Measurements from ENCODE around the gene TMCC2.
"Not testable (repeated sequence)": the region's sequence is repeated elsewhere in the genome, so short reads cannot be mapped to it uniquely, and the experiment has no call there.

The TMCC2 gene

DNA sequence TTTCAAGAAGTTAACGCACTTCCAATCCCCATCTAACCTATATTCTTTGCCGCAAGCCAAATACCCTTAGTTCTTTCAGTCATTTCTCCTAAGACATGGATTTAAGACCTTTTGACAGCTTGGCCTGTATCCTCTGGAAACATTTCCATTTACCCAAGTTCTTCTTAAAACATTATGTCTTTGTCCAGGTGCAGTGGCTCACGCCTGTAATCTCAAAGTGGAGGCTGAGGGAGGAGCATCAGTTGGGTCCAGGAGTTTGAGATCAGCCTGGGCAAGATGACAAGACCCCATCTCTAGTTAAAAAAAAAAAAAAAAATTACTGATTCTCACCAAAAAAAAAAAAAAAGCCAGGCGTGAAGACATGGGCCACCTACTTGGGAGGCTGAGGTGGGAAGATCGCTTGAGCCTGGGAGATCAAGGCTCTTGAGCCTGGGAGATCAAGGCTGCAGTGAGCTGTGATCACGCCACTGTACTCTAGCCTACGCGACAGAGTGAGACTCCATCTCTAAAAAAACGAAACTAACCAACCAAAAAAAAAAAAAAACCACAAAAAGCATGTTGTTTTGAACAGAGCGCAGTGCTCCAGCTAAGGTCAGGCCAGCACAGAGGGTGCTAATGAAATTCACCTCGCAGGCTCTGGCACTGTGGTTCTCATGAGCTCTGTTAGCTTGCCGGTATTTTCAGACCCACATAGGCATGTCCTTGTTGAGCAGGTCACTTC is 57.8 kb downstream of the TMCC2 start:
- no peak for DNase-seq

DNA sequence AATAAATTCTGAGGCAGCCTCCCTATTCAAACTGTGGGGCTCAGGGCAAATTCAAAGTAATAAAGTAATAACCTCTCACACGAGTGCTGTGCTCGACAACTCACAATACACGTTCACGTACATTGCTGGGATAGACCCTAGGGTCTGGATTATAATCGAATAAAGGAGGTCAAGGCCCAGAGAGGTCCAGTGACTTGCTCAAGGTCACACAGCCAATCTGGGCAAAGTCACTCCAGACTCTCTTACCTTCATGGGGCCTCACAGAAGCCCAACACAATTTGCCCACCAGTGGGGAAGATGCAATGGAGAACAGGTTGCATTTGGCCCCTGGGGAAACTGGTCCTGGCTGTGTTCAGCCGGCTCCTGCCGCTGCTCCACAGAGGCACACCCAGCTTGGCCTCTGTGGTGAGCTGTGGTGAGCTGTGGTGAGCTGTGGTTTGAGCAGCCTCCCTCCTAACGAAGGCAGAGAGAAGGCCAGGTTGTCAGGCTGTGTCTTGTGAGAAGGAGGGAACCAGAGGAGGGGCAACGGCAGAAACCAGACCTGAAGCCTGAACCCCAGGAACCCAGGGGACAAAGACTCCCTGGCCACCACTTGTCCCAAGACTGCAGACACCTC is 58.7 kb downstream of the TMCC2 start:
- DNase-seq = no peak

DNA sequence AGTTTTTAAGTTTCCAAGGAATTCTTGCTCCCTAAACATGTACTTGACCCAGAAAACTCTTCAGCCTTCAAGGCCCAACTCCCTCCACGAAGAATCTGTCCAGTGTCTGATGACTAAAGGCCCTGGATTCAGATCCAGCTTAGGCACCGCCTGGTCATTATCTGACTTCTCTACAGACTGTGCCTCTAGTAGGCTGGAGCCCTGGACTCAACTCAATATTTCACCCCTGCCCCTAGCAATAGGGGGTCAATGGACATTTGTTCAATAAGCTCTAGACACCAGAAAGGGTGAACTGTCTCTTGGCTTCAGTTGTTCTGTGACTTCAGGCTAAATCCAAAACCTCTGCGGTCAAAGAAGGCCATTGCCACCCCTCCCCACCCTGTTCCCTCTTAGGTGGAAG is 59.3 kb downstream of the TMCC2 start:
- no peak for DNase-seq

DNA sequence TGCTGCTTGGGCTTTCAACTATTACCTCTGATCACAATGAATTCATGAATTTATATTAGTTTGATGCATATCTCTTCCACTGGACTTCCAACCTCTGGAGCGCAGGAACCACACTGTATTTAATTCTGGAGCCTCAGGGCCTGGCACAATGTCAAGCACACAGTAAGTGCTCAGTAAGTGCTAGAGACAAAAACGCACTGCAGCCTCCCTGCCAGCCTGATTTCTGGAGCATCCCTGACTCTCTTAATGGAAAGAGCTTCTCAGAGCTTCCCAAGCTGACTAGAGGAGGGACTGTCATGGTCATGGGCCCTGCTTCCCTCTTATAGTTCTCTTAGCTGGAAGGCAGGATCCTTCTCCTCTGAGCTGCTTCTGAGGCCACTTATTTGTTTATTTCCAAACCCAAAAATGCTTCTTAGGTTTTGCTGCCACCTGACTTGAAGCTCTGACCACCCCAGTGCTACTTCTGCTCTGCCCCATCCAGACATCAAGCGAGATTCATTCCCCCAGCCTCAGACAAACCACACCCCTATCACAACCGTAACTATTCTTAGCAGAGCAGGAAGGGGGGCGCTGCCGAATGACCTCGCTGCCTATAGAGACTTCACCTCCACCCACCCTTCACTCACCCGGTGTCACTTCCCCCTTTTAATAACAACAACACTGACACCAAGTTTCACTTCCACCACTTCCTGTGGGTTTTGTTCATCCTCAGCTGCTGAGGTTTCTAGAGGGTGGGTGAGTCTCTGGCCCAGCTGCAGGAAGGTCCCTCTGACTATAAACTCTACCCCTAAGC is 60.2 kb downstream of the TMCC2 start:
- no peak for DNase-seq

DNA sequence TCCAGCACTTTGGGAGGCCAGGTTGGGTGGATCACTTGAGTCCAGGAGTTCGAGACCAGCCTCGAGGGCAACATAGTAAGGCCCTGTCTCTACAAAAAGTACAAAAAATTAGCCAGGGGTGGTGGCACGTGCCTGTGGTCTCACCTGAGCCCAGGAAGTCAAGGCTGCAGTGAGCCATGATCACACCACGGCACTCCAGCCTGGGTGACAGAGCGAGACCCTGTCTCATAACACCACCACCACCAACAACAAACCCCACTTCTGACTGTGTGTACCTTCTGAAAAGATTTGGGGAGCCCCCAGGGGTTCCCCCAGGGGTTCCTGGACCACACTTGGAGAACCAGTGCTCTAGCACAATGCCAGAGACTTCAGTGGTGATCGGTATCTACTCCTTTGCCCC is 63.9 kb downstream of the TMCC2 start:
- DNase-seq = no peak

DNA sequence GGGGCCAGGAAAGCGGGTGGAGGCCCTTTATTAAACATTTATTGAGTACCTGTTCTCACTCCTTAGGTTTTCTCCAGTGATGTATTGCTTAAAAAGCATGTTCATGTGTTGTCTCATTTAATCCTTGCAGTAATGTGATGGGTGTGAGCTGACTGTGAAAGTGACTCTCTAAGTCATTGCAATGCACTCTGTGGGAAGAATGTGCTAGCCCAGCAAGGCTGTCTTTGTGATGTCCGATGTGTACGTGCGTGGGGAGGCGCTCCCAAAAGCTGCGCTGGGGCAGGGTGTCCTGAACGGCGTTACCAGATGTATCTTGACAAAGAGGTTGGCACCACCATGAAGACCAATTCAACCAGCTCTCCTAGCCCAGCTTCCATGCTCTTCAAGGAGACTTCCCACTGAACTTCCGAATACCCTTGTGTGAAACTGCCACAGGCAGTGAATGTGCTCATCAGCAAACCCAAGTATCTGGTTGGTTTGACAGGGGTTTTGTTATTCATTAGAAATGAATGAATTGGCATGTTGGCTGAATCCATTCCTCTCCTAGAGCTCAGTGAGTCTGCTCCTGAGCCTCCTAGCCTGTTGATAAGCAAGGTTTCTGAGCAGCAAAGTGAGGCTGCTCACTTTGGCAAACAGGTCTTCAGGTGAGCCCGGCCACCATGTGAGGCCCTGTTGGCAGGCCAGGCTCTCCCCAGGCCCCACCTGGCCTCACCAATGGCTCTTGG is 65.8 kb downstream of the TMCC2 start:
- no peak for DNase-seq

DNA sequence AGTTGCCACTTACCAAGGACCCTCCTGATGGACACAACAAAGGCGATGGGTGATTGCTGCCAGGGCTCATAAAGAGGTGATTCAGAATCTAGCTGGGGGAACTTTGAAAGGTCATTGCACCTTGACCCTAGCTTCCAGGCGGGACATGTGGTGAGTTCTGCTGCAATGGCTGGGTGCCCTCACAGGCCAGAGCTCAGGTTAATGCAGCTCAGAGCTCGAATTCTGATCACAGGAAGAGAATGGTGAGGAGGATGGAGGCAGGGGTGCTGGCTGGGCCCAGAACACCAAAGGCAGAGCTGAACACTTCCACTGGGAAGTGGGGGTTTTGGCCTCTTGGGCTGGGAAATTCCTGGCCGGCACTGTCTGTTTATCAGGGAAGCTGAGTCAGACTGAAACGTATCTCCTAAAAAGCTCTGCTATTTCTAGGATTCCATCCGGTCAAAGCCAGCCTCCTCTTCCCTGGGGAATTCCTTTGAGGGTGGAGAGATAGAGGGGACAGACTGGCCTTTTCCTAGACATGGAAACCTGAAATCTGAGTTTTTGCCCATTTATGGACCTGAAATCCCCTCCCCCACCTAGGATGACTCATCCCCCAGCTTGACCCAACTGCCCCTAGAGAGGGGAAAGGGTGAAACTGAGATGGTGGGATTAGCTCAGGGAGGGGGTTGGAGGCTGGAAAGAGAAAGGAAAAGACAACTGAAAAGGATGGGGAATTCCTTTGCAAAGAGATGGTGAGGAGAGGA is 66.6 kb downstream of the TMCC2 start:
- DNase-seq = no peak

DNA sequence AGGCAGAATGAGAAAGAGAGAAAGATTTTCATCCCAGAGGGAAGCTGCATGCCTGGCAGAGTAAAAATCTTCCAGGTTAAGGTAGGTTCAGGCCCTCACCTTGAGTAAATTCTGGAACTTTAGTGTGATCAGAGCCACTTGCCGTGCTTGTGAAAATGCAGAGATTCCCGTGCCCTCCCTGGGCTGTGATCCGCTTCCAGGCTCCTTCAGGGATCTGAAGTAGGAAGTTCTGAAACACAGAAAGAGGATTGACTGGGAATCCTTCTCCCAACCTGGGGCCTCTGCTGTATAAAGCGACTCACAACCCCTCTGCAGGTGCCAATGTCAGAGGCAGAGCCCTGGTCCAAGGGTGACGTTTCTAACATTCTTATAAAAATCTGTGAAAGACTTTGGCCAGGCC is 67.2 kb downstream of the TMCC2 start:
- no peak for DNase-seq

DNA sequence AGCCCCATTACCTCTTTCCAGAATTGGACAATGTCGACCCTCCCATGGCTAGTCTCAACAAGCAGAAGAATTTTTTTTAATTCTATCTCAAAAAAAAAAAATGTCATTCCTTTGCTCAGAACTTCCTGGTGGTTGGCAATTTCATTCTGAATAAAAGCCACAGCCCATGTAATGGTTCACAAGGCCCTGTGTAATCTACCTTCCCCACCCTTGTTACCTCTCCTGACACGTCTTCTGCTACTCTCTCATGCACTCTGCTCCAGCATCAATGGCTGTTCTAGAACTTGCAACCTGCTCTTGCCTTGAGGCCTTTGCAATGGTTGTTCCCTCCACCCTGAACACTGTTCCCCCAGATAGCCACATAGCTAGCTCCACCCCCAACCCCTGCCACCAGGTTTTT is 68.4 kb downstream of the TMCC2 start:
- DNase-seq = no peak

DNA sequence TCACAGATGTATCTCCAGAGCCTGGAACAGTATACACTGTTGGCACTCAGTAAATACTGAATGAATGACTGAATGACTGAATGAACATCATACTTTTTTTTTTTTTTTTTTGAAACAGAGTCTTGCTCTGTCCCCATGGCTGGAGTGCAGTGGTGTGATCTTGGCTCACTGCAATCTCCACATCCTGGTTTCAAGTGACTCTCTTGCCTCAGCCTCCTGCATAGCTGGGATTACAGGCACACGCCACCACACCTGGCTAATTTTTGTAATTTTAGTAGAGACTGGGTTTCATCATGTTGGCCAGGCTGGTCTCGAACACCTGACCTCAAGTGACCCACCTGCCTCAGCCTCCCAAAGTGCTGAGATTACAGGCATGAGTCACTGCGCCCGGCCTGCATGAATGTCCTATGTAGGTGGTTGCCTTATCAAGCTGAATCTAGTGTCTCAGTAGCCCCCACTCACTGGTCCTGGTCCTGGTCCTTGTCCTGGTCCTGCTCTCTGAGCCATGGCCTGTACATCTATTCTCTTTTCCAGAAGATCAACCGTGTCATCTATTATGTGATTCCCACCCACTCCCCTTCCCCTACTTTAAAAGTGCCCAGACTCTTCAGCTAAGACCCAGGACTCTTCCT is 69.9 kb downstream of the TMCC2 start:
- not testable (repeated sequence) for DNase-seq

DNA sequence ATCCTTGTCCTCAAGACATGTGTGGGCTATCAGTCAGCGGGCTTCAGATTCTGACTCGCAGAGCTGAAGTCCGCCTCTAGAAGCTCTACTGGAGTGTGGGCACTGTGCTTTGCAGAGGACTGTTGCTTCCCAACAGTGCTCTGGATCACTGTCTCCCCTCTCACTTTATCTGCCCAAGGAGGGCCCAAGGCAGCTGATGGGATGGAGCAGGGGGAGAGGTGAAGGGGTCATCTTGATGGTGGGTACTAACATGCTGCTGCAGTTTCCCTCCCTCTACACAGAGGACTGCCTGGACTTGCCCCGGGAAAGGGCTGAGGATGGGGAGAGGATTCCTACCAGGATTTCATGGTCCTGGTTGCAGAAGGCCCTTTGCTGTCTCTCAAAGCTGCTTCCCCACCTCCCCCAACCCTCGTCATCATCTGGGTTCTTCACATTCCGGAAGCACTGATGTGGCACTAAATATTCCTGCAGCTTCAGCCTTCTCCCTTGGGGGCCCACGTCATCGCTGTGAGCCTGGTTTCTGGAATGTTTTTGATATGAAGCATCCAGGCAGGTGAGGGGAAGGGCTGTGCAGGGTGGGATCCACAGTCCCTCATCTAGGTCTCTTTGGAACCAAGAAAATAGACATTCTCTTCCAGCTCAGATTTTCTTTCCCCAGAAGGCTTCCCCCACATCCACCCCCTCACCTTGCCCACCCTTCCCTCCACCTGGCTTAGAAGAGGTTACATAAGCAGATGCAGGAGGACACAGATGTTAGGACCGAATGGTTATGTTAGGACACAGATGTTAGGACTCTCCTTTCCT is 70.6 kb downstream of the TMCC2 start:
- DNase-seq = no peak

DNA sequence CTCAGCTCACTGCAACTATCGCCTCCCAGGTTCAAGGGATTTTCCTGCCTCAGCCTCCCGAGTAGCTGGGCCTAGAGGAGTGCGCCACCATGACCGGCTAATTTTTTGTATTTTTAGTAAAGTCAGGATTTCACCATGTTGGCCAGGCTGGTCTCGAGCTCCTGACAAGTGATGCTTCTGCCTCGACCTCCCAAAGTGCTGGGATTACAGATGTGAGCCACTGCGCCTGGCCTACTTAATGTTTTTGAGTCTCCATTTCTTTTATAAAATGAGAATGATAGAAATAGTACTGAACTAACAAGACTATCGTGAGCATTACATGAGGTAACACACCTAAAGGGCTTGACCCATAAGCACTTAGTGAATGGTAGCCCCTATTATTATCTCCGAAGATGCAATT is 72.4 kb downstream of the TMCC2 start:
- DNase-seq = no peak

DNA sequence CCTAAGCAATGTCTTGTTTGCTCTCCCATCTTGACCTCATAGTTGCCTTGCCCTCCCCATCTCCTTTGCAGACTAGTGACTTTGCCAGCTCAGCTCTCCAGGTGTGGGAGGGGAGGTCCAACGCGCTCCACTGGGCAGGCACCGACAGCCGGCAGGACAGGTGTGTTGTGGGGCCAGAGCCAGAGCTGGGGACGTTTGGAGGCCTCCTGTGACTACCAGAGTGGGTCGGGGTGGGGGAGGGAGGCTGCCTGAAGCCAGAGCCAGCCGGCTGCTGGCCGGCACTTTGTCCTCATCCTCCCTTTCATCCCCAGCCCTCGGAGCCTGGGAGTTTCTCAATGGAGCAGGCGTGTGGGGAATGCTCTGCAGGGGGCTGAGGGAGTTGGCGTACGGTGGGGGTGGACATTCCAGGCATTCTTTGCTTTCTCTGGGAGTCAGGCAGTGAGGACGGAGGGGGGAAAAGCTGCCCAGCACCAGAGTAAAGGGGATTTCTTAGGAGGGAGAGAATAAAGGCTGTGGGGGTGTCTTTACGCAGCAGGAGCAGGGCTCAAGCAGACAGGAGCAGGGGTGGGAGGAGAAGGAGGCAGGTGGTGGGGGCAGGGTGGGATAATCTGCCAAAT is 73.6 kb downstream of the TMCC2 start:
- no peak for DNase-seq

DNA sequence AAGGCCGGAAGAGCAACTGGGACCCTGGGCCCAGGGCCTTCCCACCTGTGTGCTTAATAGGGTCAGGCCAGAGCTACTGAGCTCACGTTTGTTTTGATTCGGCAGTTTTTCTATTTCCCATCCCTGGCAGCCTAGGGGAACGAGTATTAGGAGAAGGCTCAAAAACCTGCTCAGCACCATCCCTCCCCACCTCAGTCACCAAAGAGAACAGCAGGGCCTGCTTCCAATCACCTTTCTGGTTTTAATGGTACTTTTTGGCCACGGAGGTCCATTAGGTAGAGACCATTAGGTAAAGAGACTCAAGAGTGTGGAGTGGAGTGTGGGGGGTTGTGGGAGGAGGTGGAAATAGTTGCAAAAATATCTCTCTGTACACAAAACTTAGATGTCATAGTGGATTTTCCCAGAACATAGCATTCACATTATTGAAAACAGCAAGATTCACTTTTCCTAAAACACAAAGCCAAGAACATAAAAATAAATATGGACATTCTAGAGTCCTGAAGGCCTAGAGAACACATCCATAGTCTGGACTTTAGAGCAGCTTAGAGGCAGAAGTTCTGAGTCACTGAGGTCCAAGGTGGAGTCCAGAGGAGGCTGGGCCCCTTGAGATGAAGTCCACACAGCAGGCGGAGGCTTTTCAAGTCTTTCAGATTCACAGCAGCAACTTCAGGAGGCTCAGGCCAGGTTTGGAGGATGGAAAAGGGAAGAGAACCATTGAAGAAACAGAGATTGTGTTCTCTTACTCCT is 74.3 kb downstream of the TMCC2 start:
- no peak for DNase-seq

DNA sequence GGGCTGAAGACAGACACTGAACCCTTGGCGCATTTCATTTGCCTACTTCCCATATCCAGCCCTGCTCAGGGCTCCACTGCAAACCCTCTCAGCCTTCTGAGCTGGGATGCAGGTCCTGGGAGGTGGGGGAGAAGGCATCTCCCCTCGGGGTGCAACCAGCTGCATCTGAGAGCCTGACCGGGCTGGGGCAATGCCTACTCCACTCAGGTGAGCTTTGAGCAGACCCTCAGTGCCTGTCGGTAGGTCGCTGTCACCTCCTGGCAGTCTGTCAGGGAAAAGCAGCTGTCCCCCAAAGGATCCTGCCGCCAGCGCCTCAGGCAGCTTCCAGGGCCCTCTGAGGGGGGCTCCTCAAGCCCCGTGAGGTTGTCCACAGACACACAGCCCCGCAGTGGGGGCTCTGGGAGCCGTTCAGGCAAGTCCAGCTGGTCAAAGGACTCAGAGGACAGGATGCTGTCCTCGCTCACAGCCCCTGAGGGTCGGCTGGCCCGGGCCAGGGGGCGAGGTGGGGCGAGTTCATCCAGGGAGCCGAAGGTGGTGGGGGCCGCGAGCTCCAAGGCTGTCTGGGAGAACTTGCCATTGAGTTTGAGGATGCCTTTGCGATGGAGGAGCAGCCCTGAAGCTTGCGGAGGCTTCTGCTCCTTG is 75.6 kb downstream of the TMCC2 start:
- no peak for DNase-seq

DNA sequence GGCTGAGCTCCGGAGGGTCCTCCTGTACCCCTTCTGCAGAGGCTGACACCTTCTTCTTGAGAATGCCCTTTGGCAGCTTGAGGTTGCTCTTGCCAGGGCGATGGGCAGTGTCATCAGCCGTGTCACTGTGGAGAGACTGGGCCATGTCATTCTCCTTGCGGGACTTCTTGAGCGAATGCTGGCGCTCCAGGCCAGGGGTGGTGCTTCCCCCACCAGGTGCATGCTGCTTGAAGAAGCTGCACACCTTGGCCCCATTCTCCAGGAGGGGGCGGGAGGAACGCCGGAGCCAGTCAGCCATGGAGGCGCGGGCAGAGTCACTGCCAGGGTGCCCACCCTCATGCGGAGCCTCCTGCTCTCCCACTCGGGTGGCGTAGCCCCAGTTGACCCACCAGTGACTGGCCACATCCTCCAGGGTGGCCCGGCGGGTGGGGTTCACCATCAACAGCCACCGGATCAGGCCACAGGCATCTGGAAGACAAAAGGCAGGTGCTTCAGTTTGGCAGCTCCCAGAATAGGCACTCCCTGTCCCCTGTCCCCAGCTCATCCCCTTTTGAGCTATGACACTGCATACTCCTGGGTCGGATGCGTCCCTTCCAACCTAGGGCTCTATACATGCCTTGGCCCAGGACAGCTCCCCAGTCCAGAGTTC is 76.4 kb downstream of the TMCC2 start:
- DNase-seq = no peak

DNA sequence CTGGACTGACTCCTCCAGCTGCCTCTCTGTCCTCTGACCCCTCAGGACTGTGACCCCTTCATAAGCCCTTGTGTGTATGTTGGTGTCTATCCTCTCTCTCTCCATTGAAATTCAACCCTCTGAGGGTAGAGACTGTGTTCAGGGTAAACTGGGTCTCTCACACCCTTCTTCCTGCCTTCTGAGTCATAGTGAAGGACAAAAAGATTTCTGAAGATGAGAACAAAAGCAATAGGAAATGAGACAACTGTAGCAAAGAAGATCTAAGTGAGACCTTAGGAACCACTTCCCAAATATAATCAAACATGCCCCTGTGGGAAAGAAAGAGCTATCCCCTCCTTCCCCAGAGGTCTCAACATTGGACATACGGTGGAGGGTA is 76.9 kb downstream of the TMCC2 start:
- no peak for DNase-seq

DNA sequence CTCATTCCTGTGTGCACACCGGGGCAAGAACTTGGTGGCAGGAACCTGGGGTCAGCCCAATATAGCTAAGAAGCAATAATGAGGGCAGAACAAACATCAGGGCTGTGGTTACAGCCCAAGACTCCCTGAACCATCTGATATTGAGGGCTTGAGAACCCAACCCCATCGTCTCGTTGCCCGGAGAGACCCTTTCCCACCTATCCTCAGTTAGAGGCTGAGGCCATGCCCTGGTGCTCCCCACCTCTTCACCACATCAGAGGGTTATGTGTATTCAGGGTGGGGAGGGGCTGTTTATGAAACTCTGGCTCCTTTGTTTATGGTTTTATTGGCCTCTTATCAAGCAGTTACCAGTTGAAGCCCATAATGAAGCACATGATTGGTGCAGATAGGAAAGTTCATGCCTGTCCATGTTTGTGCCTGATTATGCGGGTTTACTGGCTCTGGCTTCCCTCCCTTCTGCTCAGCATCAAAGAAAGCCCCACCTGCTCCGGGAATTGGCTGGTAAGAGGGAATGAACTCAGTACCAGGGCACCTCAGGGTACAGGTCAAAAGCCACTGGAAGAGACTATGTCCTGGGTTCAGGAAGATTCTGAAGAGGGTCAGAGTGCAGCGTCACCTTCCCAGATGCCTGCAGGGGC is 79.3 kb downstream of the TMCC2 start:
- DNase-seq = no peak

DNA sequence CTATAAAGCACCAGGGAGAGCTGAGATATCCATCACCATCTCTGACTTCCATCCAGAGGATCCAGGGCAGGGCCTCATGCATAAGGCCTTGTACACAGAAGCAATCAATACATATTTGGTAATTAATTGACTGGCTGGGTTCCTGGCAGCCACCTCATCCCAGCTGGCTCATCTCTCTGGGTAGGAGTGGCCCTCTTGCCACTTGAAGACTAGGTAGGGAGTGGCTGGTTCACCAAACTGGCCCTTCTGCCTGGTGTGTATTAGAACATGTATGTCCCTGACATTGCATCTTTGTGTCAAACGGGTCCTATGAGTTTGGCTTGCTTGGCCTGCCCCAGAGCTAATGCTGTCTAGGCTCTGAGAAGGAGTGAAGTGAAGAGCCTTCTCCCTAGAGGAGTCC is 82.0 kb downstream of the TMCC2 start:
- no peak for DNase-seq
